ENCODE measurements around the gene POC5. TPM values are rescaled to one million over a fixed set of nuclear protein-coding genes. Genes with fewer than 3 reads are reported as not detected.

POC5 gene
- total RNA-seq, 1 experiment from 2014 or later, result 45.1 TPM

GRCh38 chr5:75659791-75660450, 57.3 kb downstream of the POC5 start:
- DNase-seq (ENCODE audit: low read depth), result no peak

- peak; percentile 76 for DNase-seq (ENCODE audit: low read depth)
Measured at GRCh38 chr5:75656311-75657003, 60.8 kb downstream of the POC5 start.

- no peak for DNase-seq (ENCODE audit: low read depth)
Measured at GRCh38 chr5:75654693-75655295, 62.4 kb downstream of the POC5 start.

DNA sequence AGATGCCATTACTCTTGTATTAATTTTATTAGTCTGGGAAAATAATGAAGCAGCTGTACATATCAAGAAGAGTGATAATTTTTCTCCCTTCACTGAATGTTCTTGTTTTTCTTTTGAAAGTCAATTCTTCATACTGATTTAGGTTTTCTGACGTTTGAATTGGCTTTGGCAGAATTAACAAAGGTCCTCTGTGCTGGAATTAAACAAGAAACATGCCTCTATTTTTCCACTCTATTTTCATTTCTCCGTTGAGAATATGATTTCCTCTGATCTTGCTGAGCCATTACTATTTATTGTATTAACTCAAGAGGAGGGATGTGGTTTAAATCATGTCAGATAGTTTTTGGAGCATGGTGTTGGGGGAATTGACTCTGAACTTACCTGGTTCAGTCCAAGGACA, 63.7 kb downstream of the POC5 start:
- DNase-seq (ENCODE audit: low read depth), result no peak

- DNase-seq (ENCODE audit: low read depth), result no peak
Measured at GRCh38 chr5:75651575-75652238, 65.5 kb downstream of the POC5 start.

DNA sequence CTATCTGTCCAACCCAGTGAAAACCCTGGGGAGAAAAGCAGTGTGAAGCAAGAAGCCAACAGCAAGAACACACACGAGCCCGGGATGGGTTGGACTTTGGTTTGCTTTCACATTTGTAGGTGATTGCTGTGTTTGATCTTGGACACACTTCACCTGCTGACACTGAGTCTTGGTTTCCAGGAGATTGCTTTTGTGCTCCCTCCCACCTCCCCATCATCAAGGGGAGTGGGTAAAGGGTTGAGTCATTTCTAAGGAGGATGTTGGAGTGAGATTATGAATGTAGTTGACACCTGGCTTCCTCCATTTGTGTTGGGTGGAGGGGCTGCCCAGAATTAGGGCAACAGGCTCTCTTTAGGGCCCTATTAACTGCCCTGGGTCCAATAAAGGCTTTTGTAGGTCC, 68.5 kb downstream of the POC5 start:
- no peak for DNase-seq (ENCODE audit: low read depth)

GRCh38 chr5:75640826-75641225, 76.4 kb downstream of the POC5 start:
- no peak for DNase-seq (ENCODE audit: low read depth)

DNA sequence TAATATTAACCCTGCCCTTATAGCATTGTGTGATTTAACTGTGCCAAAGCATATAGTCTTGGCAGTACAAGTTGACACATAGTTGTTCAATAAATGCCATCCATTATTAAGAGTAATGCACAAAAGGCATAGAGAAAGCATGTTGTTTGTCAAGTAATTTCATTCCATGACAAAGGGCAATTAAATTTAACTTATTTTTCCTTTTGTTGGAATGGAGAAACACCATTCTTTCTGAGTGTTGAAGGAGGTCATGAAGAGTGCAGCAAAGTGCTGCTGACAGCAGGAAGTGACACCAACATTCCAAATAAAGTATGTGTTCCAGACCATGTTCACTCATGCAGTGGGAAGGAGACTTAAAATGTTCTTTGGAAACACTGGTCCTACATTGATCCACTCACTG, 76.8 kb downstream of the POC5 start:
- peak; percentile 67 for DNase-seq (ENCODE audit: low read depth)

DNA sequence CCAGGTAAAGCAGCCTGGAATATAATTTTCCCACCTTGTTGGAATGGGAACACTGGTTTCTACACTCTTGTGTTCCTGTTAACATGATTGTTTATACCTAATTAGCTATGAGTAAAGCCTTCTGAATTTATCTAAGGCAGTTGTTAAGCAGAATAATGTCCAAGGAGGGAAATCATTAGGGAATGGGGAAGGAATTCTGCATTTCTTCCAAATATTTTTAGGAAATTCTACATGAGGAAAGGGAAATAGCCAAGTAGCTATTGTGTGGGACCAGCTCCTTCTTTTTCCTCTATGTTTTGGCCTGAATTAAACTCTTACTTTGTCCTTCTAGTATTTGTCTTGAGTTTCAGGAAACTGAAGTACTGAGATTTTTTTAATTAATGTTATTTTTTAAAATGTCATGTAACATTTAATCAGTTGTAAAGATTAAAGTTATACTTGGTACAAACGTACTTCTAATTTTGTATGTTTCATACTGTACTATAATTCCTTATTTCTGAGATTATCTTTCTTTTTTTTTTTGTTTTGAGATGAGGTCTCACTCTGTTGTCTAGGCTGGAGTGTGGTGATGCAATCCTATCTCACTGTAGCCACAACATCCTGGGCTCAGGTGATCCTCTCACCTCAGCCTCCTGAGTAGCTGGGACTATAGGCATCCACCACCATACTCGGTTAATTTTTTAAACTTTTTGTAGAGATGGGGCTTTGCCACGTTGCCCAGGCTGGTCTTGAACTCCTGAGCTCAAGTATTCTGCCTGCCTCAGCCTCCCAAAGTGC, 77.5 kb downstream of the POC5 start:
- no peak for DNase-seq (ENCODE audit: low read depth)

GRCh38 chr5:75637949-75638348, 79.3 kb downstream of the POC5 start:
- no peak for DNase-seq (ENCODE audit: low read depth)

DNA sequence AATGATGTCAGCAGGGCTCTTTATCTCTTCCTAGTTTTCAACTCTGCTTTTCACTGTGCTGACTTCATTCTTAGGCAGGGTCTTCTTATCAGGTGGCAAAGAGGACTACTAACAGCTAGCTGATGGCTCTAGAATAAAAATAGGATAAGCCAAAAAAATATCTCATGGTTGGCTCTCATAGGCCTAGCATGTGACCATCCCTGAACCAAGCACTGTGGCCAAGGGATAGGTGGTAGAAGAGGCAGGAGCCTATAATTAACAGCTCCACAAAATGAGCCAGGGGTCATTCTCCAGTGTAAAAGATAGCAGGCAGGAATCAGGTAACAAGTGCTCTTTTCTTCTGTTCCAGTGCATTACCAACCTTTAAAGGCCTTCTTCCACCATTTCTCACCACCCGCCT, 84.9 kb downstream of the POC5 start:
- DNase-seq (ENCODE audit: low read depth), result no peak

GRCh38 chr5:75630875-75631274, 86.4 kb downstream of the POC5 start:
- no peak for DNase-seq (ENCODE audit: low read depth)

DNA sequence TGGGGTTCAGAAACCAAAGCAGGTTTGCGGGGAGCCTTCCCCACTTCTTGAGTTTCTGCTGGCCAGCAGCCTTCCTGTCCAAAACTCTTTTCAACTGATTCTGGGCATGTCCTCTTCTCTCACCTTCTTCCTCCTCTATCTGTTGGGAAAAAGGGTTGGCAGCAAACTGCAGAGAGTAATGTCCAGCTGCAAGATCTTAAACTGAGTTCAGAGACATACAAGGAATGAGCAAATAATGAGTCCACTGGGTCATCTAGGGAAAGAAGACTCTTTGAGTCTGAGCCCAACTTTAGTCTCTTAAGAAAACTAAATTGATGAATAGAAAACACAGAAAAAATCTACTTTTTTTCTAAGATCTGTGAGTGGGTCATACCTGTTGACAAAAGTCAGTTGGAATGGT, 89.4 kb downstream of the POC5 start:
- DNase-seq (ENCODE audit: low read depth), result no peak

DNA sequence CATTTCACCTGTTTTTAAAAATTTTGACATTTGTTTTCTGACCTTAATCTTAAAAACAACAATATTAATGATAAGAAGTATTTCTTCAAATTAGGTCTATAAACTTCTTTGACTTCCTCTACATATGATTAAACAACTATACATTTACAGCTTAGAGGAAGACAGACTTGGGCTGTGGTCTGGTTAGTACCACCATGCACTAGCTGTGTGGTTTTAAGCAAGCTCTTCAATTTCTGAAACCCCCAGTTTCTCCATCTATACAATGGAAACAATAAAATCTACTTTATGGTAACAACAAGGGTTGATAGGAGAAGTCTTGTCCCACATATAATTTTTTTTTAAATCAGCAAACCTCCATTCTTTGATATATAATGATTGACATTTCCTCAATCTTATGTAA, 90.3 kb downstream of the POC5 start:
- no peak for DNase-seq (ENCODE audit: low read depth)

Other genes starting within 250 kb of the POC5 start
- gene CERT1, start 205.8 kb downstream of the POC5 start, total RNA-seq (2014; rRNA removed; shearing (Covaris generic)), result 10.0 and 12.5 TPM in 2 replicates
- 20.2 and 31.6 TPM in 2 replicates for gene POLK, start 205.5 kb downstream of the POC5 start, total RNA-seq (2014; rRNA removed; shearing (Covaris generic))
- 0.06 and 0.12 TPM in 2 replicates for gene ANKDD1B, start 106.0 kb downstream of the POC5 start, total RNA-seq (2014; rRNA removed; shearing (Covaris generic))

All from Daoy (cell line).